DMS79 (cell line): ENCODE results near the gene CBX8.
A peak's percentile ranks its signal among the peaks of the same experiment; 100 is the strongest.

Experiments
- DNase-seq: peaks from one replicate; lab custom pipeline; 2025; lab: John Stamatoyannopoulos, UW

CBX8 gene

GRCh38 chr17:79796763-79797491, at the start of gene CBX8:
Gene CBX8 (minus strand): TSS chr17:79797077. CDS start chr17:79796998, 79 bp downstream.
- peak; percentile 90 for DNase-seq

- DNase-seq, result no peak
Observed at GRCh38 chr17:79845601-79845949, 48.7 kb upstream of the CBX8 start.

GRCh38 chr17:79844869-79845600, 48.2 kb upstream of the CBX8 start:
- DNase-seq, result peak; percentile 20

- DNase-seq, result no peak
Observed at GRCh38 chr17:79843816-79844800, 47.2 kb upstream of the CBX8 start.

GRCh38 chr17:79843474-79843815, 46.6 kb upstream of the CBX8 start:
- peak; percentile 8 for DNase-seq

- DNase-seq, result peak; percentile 14
Observed at GRCh38 chr17:79842656-79843473, 46.0 kb upstream of the CBX8 start.

GRCh38 chr17:79842136-79842655, 45.3 kb upstream of the CBX8 start:
- DNase-seq, result peak; percentile 36

- peak; percentile 36 for DNase-seq
Observed at GRCh38 chr17:79841369-79842135, 44.7 kb upstream of the CBX8 start.

- no peak for DNase-seq
Observed at GRCh38 chr17:79840989-79841286, 44.1 kb upstream of the CBX8 start.

- DNase-seq, result peak; percentile 36
Observed at GRCh38 chr17:79840269-79840988, 43.6 kb upstream of the CBX8 start.

- DNase-seq, result peak; percentile 54
Observed at GRCh38 chr17:79839356-79840268, 42.7 kb upstream of the CBX8 start, which contains the start of gene CBX4. Gene CBX4 (minus strand): TSS chr17:79839440. CDS start chr17:79839251, 189 bp downstream.

GRCh38 chr17:79838522-79839274, 41.8 kb upstream of the CBX8 start:
- DNase-seq, result no peak

- no peak for DNase-seq
Observed at GRCh38 chr17:79837888-79838521, 41.1 kb upstream of the CBX8 start.

GRCh38 chr17:79836972-79837887, 40.4 kb upstream of the CBX8 start:
- DNase-seq, result peak; percentile 11

- no peak for DNase-seq
Observed at GRCh38 chr17:79836510-79836971, 39.7 kb upstream of the CBX8 start.

GRCh38 chr17:79835953-79836509, 39.2 kb upstream of the CBX8 start:
- no peak for DNase-seq
